Common myeloid progenitor, CD34-positive (primary cell): Measurements from ENCODE around the gene CNOT6L.

ENCODE experiments used
- CTCF ChIA-PET: fragments of 350-600 bp; sonication (Branson Sonifier 250); formaldehyde crosslinking; loops from one replicate; lab custom pipeline; 2021; ENCODE audit warnings: antibody characterized with exemption; lab: Charles Lee
- POLR2A ChIA-PET: fragments of 350-600 bp; sonication (Branson Sonifier 250); formaldehyde crosslinking; loops from one replicate; lab custom pipeline; 2021; ENCODE audit warnings: antibody characterized with exemption; lab: Charles Lee
- DNase-seq, 3 donors: peaks; one replicate each; pipeline versions ENCODE4 v3.0.0 to v3.0.0-alpha.2; 2013
- H3K27ac ChIP-seq, 2 experiments: 1 replicate in 1 of 2; 2 replicates in 1 of 2; pipeline ENCODE4 v1.7.0; 2013; ENCODE audit warnings: inconsistent platforms in 2 of 2, low read length in 2 of 2, mild to moderate bottlenecking in 2 of 2, low read depth in 1 of 2, moderate library complexity in 1 of 2; ENCODE audit not compliant: severe bottlenecking in 2 of 2, insufficient read depth in 1 of 2, poor library complexity in 1 of 2
- H3K27me3 ChIP-seq, 5 experiments: replicated peaks in 2 of 5; 1 replicate in 3 of 5; 2 replicates in 2 of 5; pipeline versions ENCODE4 v1.6.1 to v1.7.0; 2013; ENCODE audit warnings: low read length in 4 of 5, mild to moderate bottlenecking in 2 of 5, moderate library complexity in 2 of 5, inconsistent platforms in 1 of 5; ENCODE audit not compliant: insufficient read depth in 5 of 5, control insufficient read depth in 4 of 5
- H3K36me3 ChIP-seq, 4 experiments: 1 replicate in 2 of 4; 2 replicates in 2 of 4; pipeline versions ENCODE4 v1.6.1 to v1.7.0; 2013; ENCODE audit warnings: low read length in 3 of 4, control low read depth in 1 of 4, mild to moderate bottlenecking in 1 of 4; ENCODE audit not compliant: control insufficient read depth in 4 of 4, insufficient read depth in 4 of 4
- H3K4me1 ChIP-seq, 4 experiments: 1 replicate in 3 of 4; 2 replicates in 1 of 4; pipeline versions ENCODE4 v1.6.1 to v1.7.1; 2013; ENCODE audit warnings: low read length in 3 of 4, mild to moderate bottlenecking in 3 of 4, control low read depth in 1 of 4, inconsistent platforms in 1 of 4, moderate library complexity in 1 of 4; ENCODE audit not compliant: control insufficient read depth in 4 of 4, insufficient read depth in 4 of 4; ENCODE audit errors: control extremely low read depth in 1 of 4
- H3K4me3 ChIP-seq, 7 experiments: 1 replicate in 4 of 7; 2 replicates in 3 of 7; pipeline versions ENCODE4 v1.5.1 to v1.7.0; 2013; ENCODE audit warnings: mild to moderate bottlenecking in 7 of 7, low read length in 6 of 7, moderate library complexity in 6 of 7, inconsistent platforms in 2 of 7, low read depth in 2 of 7, control low read depth in 1 of 7; ENCODE audit not compliant: insufficient read depth in 4 of 7, control insufficient read depth in 1 of 7; ENCODE audit errors: extremely low read depth in 1 of 7
- H3K9me3 ChIP-seq, 5 experiments: 1 replicate in 4 of 5; 2 replicates in 1 of 5; pipeline versions ENCODE4 v1.6.1 to v1.7.1; 2013; ENCODE audit warnings: low read length in 4 of 5, mild to moderate bottlenecking in 2 of 5, inconsistent platforms in 1 of 5, low read depth in 1 of 5, moderate library complexity in 1 of 5; ENCODE audit not compliant: control insufficient read depth in 4 of 5, insufficient read depth in 2 of 5; ENCODE audit errors: control extremely low read depth in 1 of 5
- WGBS: methylation state at CpG from one replicate; pipeline ENCODE4 v1.1.5; 2013; ENCODE audit not compliant: insufficient coverage; 5-methylcytosine and 5-hydroxymethylcytosine counted together

CNOT6L gene

GRCh38 chr4:77817304-77818072 is 1.7 kb downstream of the CNOT6L start:
- no peaks in the 10 kb centered on the region for H3K27me3 ChIP-seq
- H3K27ac ChIP-seq: peak overlapping the region in 1 of 2 experiments; percentile 95
- H3K36me3 ChIP-seq: peaks cover 0 to 2% (median under 1%) of the 10 kb centered on the region in 4 experiments
- 100% methylated on average over 1 of the region's 8 CpGs for WGBS
- peaks cover 0 to 2% (median 0%) of the 10 kb centered on the region in 5 experiments for H3K9me3 ChIP-seq
- peak in 1 of 3 donors; percentile 28 for DNase-seq
- POLR2A ChIA-PET: interaction anchor here (1.0 to 2.2 kb wide), 3 partner anchors 36 to 45 kb away, joined by 3 to 8 read pairs (median 6); partner anchors contain the start of gene MRPL1
- peaks cover 21 to 50% (median 33%) of the 10 kb centered on the region in 4 experiments for H3K4me1 ChIP-seq
- peak overlapping the region in 6 of 7 experiments; percentile 71 to 99 (median 93) for H3K4me3 ChIP-seq
- CTCF ChIA-PET: interaction anchor here (0.7 to 3.1 kb wide), 13 partner anchors 8 to 85 kb away, joined by 3 to 28 read pairs (median 5); partner anchors contain the start of gene MRPL1

GRCh38 chr4:77816546-77816945 is 2.6 kb downstream of the CNOT6L start:
- Histone ChIP-seq H3K27me3 (no peaks in the 10 kb centered on the region), H3K36me3 (peaks cover 0 to 3% (median under 1%) of the 10 kb centered on the region in 4 experiments), H3K27ac (no peak overlapping the region), H3K4me3 (no peak overlapping the region), H3K9me3 (peaks cover 0 to 2% (median 0%) of the 10 kb centered on the region in 5 experiments), H3K4me1 (peaks cover 17 to 41% (median 27%) of the 10 kb centered on the region in 4 experiments)
- WGBS: 83% methylated on average over 1 of the region's 2 CpGs
- POLR2A ChIA-PET: interaction anchor here (1.1 to 2.2 kb wide), 2 partner anchors 42 to 46 kb away, joined by 3 to 8 read pairs; partner anchors contain the start of gene MRPL1
- DNase-seq: no peak
- CTCF ChIA-PET: interaction anchor here (0.6 to 3.1 kb wide), 6 partner anchors 9 to 53 kb away, joined by 3 to 28 read pairs (median 6); partner anchors contain the start of gene MRPL1

GRCh38 chr4:77815636-77816035 is 3.5 kb downstream of the CNOT6L start:
- peak in 2 of 3 donors; percentile 35 to 44 for DNase-seq
- CTCF ChIA-PET: no interaction called here
- no peaks in the 10 kb centered on the region for H3K27me3 ChIP-seq
- H3K27ac ChIP-seq: no peak overlapping the region
- peaks cover 0 to 4% (median 2%) of the 10 kb centered on the region in 4 experiments for H3K36me3 ChIP-seq
- POLR2A ChIA-PET: no interaction called here
- peaks cover 0 to 2% (median 0%) of the 10 kb centered on the region in 5 experiments for H3K9me3 ChIP-seq
- no peak overlapping the region for H3K4me3 ChIP-seq
- H3K4me1 ChIP-seq: peaks cover 9 to 32% (median 18%) of the 10 kb centered on the region in 4 experiments

GRCh38 chr4:77805840-77806239 is 13.3 kb downstream of the CNOT6L start:
- no peak overlapping the region for H3K27ac ChIP-seq
- peak in 2 of 3 donors; percentile 33 to 41 for DNase-seq
- H3K27me3 ChIP-seq: no peaks in the 10 kb centered on the region
- H3K4me1 ChIP-seq: peaks cover 6 to 25% (median 13%) of the 10 kb centered on the region in 4 experiments
- POLR2A ChIA-PET: no interaction called here
- WGBS: 42% methylated on average over 5 of the region's 8 CpGs
- no peaks in the 10 kb centered on the region for H3K9me3 ChIP-seq
- no peak overlapping the region for H3K4me3 ChIP-seq
- CTCF ChIA-PET: interaction anchor here (1.0 kb wide), 1 partner anchor 54 kb away, joined by 4 read pairs; no protein-coding TSS in a partner anchor
- H3K36me3 ChIP-seq: peaks cover 0 to 4% (median 0%) of the 10 kb centered on the region in 4 experiments

DNA sequence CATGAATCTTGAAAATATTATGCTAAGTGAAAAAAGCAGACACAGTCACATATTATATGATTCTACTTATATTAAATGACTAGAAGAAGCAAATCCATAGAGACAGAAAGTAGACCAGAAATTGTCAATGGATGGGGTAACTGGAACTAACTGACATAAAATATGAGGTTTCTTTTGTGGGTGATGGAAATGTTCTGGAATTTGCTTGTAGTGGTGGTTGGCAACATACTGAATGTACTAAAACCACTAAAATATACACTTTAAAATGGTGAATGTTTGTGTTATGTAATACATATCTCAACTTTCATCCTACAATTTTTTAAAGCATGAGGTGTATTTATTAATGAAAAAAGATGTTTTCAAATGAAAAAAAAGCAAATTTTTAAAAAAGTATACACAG is 14.7 kb downstream of the CNOT6L start:
- POLR2A ChIA-PET: no interaction called here
- H3K9me3 ChIP-seq: no peaks in the 10 kb centered on the region
- peaks cover 0 to 2% (median 0%) of the 10 kb centered on the region in 4 experiments for H3K36me3 ChIP-seq
- H3K4me3 ChIP-seq: no peak overlapping the region
- H3K27ac ChIP-seq: no peak overlapping the region
- H3K4me1 ChIP-seq: peaks cover 8 to 30% (median 16%) of the 10 kb centered on the region in 4 experiments
- CTCF ChIA-PET: no interaction called here
- H3K27me3 ChIP-seq: no peaks in the 10 kb centered on the region
- DNase-seq: no peak

DNA sequence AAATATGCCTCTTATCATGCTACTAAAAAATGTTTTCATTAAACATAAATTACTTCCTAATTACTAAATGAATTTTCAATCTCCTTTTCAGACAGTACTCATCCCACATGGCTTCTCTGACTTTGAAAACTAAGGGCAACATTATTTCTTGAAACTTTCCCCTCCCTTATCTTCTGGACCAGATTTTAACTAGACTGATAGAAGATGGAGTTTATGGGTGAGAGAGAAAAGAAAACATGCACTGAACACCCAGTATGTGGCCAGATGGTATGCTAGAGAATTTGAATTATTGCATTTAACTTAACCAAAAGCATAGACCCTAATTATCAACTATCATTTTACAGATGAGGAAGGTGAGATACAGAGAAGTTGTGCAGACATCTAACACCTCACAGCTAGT is 16.8 kb downstream of the CNOT6L start:
- Histone ChIP-seq H3K9me3 (no peaks in the 10 kb centered on the region), H3K27me3 (no peaks in the 10 kb centered on the region), H3K4me1 (peaks cover 8 to 30% (median 16%) of the 10 kb centered on the region in 4 experiments), H3K4me3 (no peak overlapping the region), H3K36me3 (peaks cover 0 to 8% (median 0%) of the 10 kb centered on the region in 4 experiments), H3K27ac (no peak overlapping the region)
- POLR2A ChIA-PET: no interaction called here
- peak in 1 of 3 donors; percentile 39 for DNase-seq
- CTCF ChIA-PET: no interaction called here

DNA sequence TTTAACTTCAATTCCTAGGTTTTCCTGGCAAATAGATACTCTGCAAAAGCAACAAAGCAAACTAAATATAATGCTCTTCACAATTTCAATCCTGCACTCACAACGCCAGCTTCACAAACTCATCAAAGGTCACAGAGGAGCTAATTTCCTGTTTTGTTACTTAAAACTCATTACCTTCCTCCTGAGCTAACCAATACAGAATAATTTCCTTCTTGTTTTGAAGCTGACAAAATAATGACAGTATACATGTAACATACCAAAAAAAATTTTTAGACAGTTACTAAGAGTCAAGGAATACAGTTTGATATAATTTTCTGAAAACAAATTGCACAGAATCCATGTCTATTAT is 17.9 kb downstream of the CNOT6L start:
- H3K4me1 ChIP-seq: peaks cover 8 to 30% (median 16%) of the 10 kb centered on the region in 4 experiments
- ChIA-PET CTCF (interaction anchor here (1.5 to 1.6 kb wide), 4 partner anchors 8 to 57 kb away, joined by 4 to 5 read pairs (median 4); no protein-coding TSS in a partner anchor), POLR2A (no interaction called here)
- H3K27ac ChIP-seq: peak overlapping the region in 1 of 2 experiments; percentile 30
- peaks cover 0 to 2% (median under 1%) of the 10 kb centered on the region in 5 experiments for H3K9me3 ChIP-seq
- no peaks in the 10 kb centered on the region for H3K27me3 ChIP-seq
- WGBS: 20% methylated on average over 1 of the region's 1 CpG
- H3K36me3 ChIP-seq: peaks cover 0 to 14% (median 4%) of the 10 kb centered on the region in 4 experiments
- H3K4me3 ChIP-seq: peak overlapping the region in 1 of 7 experiments; percentile 3
- peak in 2 of 3 donors; percentile 35 to 53 for DNase-seq
